NCI-H187 treated with DMSO at 0.1 percent for 48 hours (cell line): ENCODE results near the gene SF3B5.
"Not testable (repeated sequence)": the region's sequence is repeated elsewhere in the genome, so short reads cannot be mapped to it uniquely, and the experiment has no call there.

Experiments used
- DNase-seq: peaks from one replicate; lab custom pipeline; 2025; lab: John Stamatoyannopoulos, UW

Gene SF3B5

DNA sequence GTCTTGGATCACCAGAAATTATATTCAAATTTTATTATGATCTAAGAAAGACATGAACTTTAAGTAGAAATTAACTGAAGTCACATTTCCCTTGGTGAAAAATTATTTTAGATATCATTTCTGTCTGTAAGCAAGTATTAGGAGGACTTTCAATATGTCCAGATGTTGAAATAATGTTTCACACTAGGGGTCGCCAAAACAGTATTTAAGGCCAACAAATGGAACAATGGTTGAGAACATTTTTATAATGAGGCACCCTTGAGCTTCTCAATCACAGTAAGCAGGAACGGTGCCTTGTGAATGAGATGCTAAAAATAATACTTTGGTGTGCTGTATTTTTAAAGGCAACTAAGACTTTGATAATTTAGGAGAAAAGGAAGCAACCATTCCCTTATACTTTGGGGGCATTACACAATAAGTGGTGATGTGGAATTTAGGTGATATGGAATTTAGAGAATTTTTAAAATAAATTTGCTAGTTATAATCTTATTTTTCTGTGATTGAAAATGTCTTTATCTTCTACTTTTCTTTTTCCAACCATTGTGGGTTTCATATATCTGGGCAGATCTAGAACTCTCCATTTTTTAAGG lies 9.6 kb upstream of the SF3B5 start:
- DNase-seq = peak; percentile 40

DNA sequence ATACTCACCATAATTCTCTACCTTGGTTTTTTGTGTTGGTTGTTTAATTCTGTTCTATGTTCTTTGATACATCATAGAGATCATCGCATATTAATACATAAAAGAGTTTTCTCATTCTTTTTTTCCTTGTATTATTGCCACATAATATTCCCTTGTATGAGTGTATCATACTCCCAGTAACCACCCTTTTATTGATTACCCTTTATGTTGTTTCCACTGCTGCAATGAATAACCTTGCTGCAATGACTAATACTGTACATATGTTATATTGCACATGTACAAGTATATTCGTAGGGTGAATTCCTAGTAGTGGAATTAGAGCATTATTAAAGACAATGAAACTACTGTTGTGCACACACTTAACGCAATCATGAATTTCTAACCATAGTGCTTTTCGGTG lies 9.1 kb upstream of the SF3B5 start:
- DNase-seq = no peak

DNA sequence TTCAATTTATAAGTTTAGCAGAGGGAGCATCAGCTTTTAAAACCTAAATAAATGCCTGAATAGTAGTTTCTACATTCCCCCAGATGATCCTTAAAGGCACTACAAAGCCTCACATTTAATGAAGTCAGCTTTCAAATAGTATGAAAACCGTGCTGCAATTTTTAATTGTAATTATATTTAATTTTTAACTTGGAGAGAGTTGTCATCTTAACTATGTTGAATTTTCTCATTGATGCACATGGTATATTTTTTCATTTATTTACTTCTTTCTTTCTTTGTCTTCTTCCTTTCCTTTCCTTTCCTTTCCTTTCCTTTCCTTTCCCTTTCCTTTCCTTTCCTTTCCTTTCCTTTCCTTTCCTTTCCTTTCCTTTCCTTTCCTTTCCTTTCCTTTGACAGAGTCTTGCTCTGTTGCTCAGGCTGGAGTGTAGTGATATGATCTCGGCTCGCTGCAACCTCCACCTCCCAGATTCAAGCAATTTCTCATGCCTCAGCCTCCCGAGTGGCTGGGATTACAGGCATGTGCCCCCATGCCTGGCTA lies 7.7 kb upstream of the SF3B5 start:
- DNase-seq = no peak

DNA sequence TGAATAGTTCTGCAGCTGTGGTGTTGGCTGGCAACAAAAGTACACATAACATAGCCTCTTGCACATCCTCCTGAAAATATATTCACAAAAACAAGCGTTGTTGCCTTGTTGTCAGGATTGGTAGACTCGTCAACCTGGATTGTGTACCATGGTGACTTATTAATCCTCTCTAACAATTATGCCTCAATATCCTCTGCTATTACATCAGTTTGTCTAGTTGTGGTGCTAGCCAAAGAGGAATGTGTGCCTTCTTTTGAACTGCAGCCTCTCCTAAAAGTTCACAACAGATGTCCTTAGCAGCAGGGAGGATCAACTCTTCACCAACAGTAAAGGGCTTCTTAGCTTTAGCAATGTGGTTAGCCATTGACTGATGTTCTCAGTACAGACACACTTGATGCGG lies 3.6 kb upstream of the SF3B5 start:
- DNase-seq = no peak

DNA sequence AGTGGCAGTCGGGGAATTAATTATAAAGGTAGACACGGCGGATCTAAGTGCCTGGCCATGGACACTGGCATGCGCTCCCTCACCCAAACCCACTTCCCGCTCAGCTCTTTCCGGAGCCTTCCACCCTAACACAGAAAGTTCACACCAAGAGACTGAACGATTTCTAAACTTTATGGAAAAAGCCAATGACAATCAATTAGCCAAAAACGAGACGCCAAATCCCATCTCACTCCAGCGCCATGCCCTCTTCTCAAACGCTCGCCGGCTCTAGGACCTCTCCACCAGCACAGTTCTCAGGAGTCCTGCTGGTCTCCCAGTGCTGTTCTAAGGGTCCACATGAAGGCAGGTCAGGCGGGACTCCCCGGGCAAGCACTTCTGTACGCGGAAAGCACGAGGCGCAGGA lies 641 bp downstream of the SF3B5 start:
- DNase-seq = no peak

DNA sequence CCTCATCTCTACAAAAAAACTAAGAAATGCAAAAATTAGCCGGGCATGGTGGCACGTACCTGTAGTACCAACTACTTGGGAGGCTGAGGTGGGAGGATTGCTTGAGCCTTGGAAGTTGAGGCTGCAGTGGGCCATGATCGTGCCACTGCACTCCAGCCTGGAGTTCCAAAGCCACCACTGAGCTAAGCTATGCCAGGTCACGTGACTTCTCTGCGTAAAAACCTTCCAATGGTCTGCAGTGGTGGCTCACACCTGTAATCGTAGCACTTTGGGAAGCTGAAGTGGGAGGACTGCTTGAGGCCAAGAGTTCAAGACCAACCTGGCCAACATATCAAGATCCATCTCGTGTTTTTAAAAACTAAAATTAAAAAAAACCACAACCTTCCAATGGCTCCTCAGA lies 1.7 kb downstream of the SF3B5 start:
- no peak for DNase-seq

DNA sequence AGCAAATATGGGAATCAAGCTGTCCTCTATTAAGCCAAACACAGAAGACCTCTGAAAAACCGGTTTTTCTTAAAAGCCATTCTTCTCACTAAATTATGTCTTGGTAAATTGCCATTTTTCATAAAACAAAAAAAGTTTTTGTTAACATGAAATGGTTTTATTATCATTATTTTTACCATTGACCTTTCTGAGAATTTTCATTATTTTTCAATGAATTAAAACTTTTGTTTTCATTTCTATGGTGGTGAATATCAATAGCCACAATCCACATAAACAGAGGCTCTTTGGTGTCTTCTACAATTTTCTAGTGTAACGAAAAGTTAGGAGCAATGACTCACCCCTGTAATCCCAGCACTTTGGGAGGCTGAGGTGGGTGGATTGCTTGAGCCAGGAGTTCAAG lies 2.1 kb downstream of the SF3B5 start:
- no peak for DNase-seq

DNA sequence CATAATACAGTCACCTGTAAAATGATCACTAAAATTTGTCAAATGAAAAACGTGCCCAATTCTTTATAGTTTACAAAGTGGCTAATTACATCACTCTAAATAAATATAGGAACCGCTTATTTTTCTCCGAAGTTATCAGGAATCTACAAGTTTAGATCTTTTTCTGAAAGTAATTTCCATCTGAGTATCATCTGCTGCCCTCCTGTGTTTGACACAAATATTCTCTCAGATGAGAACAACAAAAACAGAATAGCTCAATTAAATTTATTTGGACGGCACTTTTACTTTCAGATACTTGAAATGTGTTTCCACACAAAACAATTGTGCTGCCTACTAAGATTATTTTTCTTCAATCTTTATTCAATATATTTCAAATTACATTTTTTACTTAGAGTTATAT lies 5.0 kb downstream of the SF3B5 start:
- no peak for DNase-seq

DNA sequence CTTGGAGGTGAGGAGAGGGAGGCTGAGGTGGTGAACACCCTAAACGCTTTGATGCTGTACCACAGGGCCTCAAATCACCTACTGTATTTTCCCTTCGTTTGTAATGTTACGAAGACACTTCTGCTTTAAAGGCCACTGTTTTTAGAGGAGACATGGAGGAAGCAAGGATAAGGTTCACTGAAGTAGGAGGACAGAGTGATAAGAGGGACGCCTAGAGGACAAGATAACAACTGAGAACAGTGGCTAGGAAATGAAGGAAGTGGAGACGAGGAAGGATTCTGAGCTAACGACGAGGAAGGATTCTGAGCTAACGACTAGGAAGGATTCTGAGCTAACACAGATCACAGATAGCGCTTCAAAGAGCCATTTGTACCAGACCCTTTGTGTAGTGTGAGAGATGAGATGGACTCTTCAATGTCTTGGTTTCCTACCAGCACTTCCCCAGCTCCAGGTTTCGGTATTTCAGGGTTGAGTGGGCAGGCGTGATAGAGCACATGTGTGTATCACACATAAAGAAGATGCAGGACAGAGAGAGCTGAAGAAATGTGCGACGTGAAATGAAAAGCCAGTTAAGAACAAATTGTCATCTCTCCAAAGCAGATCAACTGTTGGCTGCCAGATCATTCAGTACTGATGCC lies 7.5 kb downstream of the SF3B5 start:
- DNase-seq = no peak

DNA sequence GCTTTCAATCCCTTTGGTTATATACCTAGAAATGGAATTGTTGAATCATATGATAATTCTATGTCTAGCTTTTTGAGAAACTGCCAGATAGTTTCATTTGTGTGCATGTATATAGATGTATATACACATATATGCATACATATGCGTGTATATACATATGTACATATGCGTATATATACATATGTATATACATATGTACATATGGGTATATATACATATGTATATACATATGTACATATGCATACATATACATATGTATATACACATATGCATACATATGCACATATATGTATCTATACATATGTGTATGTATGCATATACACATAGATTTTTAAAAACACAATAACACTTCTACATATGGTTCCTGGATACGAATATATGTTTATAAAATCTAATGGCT lies 8.4 kb downstream of the SF3B5 start:
- DNase-seq = no peak

DNA sequence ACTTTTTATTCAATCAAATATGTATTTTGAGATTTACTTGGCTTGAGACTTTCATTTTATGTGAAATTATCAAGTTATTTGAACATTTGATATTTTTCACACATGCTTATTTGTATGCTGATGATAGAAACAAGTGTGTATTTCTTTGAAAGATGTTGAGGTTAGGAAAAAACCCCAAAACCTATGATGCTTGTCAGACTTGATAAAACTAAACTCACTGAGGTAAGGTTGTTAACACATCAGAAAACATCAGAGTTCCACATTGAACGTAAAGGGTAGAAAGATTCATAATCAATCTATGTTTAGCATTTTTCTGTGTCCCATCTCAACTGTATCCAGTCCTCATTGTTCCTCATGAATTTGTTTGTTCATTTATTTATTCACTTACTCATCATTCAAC lies 12.2 kb downstream of the SF3B5 start:
- no peak for DNase-seq

DNA sequence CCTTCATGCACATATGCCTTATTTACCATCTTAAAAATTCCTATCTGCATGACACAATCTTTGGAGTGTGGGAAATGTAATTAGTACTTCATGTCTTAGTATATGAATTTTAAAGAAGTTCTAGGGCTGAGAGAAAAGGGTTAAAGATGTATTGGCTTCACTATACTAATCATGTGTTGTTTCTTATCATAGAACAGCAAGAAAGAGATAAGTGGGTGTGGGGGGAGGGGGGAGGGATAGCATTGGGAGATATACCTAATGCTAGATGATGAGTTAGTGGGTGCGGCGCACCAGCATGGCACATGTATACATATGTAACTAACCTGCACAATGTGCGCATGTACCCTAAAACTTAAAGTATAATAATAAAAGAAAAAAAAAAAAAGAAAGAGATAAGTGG lies 13.0 kb downstream of the SF3B5 start:
- not testable (repeated sequence) for DNase-seq

DNA sequence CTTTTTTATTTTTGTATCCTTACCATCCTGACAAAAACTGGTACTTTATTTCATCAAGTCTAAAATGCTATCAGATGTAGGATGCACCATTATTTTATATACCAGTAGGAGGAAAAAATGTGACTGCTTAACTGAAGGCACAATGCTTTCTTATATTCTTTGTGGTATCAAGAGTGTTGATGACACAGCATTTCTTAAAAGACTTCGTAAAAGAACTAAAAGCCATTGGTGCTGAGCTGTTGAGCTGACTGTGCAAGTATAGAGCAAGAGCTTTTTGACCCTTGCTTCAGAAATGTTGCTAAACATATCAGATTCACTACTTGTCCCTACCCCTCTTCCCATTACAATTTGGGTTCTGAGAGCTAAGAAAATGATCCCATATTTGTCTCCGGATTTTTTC lies 17.5 kb downstream of the SF3B5 start:
- no peak for DNase-seq

DNA sequence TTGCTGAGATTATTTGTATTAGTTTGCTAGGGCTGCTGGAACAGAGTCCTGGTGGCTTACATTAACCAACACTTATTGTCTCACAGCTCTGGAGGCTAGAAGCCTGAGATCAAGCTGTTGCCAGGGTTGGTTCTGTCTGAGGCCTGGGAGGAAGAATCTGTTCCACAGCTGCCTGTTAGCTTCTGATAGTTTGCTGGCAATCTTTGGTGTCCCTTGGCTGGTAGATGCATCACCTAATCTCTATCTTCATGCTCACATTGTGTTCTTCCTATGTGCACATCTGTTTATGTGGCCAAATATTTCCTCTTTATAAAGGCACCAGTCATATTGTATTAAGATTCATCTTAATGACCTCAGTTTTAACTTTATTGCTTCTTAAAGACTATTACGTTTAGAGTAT lies 19.5 kb downstream of the SF3B5 start:
- DNase-seq = no peak

DNA sequence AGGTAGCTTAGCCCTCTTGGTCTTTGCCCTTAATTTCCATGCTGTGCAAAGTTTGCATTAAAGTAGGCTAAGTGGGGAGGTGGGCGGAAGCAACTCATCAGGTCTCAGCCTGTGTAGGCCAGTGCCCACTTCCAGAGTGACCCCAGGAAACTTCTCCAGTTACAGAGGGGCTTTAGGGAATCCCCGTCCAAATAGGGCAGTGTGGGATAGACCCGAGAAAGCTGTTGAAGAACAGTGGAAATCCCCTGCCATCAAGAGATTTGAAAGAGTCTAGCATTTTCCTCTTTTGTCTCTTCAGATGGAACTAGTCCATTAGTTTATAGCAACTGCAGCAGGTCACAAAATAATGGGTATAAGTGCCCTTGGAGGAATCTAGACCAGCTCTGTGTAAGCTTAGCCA lies 20.2 kb downstream of the SF3B5 start:
- no peak for DNase-seq

DNA sequence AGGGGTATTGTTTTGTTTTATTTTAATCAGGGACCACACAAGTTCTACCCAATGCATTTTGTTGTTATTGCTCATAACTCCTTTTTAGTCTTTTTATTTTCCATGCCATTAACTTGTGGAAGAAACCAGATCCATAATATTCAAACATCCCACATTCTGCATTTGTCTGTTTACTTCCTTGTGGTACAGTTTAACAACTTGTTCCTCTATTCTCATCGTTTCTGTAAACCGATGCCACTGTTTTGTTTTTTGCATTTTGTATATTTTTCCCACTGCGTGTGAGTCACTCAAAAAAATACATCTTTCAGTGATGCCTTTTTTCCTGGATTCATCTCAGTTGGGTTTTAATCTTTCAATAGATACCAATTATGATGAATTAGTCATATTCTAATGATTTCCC lies 22.3 kb downstream of the SF3B5 start:
- no peak for DNase-seq

DNA sequence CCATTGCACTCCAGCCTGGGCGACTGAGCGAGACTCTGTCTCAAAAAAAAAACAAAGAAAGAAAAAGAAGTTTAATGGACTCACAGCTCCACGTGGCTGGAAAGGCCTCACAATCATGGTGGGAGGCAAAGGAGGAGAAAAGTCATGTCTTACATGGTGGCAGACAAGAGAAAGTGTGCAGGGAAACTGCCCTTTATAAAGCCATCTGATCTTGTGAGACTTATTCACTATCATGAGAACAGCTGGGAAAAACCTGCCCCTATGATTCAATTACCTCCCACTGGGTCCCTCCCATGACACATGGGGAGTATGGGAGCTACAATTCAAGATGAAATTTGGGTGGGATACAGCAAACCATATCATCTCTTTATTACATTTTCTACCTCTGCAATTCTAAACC lies 25.9 kb downstream of the SF3B5 start:
- DNase-seq = no peak

DNA sequence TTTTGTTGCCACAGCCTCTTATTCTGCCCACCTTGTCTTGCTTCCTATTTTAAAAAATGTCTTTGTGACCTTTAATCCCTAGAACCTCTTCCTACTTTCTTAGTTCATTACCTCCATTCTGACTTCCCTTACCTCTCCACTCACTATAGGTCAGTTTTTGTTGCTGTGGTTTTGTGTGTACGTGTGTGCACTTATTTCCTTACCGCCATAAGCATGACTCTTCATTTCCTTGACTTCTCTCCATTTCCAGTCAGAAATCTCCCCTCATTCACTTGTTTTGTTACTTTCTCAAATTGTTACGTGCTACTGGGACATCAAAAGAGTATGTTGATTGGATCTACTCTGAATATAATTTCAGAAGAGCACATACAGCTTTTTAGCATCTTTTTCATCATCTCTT lies 26.6 kb downstream of the SF3B5 start:
- DNase-seq = no peak

DNA sequence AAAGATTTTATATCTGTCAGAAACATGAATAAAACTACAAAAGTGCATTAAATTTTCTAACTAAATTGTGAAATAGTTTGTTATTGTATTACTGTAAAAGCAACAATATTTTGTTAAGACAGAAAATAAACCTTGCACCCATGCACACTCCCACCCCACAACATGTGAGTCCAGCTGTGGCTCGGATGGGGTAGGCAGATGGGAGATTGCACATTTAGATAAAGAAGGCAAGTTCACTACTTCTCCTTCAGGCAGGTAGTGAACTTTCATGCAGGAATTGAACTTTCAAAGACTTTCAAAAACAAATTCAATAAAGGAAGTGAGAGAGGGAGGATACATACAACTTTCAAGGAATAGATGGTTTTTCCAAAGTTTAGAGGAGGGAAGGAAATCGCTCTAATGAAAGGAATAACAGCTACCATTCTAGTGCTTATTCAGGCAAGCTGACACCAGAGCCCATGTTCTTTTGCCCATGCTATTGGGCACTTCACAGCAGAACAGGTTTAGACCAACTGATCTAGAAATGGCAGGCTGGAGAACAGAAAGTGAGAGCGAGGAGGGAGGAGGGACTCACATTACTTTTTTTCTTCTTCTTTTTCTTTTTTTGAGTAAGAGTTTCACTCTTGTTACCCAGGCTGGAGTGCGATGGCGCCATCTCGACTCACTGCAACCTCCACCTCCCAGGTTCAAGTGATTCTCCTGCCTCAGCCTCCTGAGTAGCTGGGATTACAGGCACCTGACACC lies 28.5 kb downstream of the SF3B5 start:
- no peak for DNase-seq

DNA sequence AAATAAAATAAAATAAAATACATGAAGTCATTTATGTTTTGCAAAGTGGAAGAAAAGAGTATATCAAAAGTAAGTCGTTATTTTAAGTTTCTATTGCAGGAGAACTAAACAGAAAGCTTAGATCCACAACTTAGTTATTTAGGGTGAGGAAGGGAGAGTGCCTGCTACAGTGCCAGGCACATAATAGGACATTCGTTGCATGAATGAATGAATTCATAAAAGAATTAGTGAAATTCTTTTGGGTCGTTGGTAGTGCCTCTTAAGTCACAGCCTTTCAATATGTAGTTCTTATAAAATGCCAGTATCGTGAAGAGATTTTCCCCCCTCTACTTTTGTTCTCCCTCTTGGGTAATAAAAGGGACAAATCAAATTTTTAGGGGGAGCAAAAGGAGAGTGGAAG lies 29.1 kb downstream of the SF3B5 start:
- no peak for DNase-seq

DNA sequence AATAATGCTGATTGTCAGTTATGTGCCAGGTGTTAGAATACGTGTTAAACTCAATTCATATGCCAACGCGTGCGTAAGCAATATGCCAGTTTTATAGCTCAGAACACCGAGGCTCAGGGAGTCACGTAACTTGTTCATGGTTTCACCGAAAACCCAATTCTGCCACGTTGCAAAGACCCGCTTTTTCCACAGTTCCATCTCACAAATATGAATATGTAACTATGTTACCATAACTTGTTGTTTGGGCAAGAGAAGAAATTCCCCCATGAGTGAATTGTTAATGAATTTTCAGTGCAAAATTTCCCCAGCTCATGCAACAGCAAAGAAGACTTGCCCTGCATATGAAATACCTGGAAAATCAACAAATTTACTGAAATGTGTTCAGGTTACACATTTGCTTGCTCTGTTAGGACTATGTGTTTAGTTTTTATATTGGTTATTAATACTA lies 30.1 kb downstream of the SF3B5 start:
- no peak for DNase-seq

DNA sequence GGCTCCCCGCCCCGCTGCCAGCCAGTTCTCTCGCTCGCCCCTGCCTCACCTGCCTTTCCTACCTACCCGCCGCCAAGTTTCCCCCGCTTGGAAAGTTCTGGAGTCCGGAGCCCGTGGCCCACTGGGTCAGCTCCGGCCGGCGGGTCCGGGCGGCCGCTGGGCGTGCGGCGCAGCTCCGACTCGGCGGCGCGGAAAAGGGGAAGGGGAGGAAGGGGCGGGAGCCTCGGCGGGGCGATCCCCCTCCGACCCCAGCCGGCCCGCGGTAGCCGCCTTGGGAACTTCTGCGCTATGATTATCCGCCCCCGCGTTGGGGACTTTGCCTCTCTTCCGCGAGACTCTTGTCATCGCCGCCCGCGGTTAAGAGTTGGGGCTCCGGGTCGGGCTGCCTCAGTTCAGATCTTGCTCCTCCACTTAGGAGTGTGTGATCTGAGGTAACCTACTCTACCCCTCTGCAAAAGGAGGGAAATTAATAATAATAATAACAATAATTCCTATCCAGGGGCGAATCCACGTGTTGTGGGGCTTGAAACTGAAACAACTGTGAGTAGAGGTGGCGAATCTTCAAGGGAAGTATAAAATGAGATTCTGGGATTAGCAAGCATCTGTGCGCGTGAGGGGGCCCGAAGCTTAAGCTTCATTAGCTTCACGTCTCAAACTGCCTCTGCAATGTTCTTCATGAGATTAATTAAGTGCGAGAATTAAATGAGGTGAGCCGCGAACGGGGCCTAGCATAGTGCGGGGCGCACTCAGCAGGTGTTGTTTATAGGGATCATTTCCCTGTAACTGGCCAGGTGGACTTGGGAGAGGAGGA lies 30.8 kb downstream of the SF3B5 start:
- DNase-seq = no peak
